ENCODE results near the gene CD58.
A peak's percentile ranks its signal among the peaks of the same experiment; 100 is the strongest.

The CD58 gene

DNA sequence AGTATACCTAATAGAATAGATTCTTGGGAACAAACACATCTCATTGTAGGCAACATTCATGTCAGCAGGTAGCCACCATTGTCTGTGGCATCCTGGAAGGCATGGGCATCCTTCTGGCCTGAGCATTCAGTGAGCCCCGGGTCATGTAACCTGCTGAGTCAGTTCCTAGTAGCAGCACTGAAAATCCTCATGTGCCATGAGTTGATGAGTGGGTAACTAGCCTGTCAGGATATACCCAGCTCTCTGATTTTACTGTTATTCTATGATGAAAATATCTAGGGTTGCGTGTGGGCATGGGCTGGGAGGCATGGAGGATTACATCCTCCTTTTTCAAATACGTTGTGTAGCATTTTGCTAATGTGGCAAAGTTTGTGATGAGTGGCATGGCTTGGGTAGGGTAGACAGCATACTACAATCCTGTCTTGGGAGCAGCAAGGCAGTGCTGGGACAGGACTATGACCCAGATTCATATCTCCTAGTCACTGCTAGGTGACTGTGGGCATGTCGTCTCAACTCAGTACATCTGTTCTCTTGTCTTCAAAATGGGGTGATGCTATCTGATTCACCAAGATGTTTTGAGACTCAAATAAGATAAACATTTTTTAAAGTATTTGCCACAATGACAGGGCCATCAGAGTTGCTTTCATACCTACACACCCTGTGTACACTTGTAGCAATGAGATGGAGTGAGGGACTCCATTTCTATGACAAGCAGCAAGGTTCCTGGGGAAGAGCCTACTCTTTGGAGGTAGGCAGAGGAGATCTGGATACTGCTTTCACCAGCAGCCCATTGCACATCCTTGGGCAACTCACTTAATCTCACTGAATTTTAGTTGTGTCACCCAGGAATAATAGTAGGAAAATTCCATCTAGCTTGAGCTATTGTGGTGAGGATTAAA lies 62.5 kb downstream of the CD58 start:
- no peak for DNase-seq

DNA sequence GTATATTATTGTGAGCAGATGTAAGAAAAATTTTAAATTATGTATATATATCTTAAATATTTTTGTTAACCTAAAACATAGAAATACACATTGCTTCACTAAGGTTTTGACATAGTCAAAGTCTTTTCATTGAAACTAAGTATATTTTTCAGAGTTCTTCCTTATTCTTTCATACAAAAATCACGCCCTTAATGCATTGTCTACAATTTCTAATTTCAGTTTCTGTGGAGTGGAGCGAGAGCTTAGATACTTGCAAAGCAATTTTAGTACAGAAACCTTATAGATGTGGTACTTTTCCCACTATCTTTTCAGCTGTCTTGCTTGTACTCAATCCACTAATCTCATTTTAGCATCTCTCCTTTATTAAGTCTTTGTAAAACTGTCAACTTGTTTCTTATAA lies 63.2 kb downstream of the CD58 start:
- no peak for DNase-seq

DNA sequence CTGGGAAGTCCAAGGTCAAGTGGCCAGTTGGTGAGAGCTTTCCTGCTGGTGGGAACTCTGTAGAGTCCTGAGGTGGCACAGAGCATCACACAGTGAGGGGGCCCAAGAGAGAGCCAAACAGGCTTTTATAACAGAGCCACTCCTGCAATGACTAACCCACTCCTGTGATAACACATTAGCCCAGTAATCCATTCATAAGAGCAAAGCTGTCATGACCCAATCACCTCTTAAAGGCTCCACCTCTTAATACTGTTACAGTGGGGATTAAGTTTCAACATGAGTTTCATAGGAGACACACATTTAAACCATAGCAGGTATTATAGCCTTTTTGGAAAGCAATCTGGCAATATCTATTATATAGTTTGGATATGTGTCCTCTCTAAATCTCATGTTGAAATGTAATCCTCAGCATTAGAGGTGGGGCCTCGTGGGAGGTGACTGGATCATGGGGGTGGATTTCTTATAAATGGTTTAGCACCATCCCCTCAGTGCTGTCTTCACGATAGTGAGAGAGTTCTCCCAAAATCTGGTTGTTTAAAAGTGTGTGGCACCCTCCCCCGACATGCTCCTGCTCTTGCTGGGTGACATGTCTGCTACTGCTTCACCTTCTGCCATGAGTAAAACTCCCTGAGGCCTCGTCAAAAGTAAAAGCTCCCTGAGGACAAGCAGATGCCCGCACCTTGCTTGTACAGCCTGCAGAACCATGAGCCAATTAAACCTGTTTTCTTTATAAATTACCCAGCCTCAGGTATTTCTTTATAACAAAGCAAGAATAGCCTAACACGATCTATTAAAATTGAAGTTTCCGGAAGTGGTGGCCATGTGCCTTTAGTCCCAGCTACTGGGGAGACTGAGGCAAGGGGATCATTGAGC lies 64.5 kb downstream of the CD58 start:
- DNase-seq = no peak

DNA sequence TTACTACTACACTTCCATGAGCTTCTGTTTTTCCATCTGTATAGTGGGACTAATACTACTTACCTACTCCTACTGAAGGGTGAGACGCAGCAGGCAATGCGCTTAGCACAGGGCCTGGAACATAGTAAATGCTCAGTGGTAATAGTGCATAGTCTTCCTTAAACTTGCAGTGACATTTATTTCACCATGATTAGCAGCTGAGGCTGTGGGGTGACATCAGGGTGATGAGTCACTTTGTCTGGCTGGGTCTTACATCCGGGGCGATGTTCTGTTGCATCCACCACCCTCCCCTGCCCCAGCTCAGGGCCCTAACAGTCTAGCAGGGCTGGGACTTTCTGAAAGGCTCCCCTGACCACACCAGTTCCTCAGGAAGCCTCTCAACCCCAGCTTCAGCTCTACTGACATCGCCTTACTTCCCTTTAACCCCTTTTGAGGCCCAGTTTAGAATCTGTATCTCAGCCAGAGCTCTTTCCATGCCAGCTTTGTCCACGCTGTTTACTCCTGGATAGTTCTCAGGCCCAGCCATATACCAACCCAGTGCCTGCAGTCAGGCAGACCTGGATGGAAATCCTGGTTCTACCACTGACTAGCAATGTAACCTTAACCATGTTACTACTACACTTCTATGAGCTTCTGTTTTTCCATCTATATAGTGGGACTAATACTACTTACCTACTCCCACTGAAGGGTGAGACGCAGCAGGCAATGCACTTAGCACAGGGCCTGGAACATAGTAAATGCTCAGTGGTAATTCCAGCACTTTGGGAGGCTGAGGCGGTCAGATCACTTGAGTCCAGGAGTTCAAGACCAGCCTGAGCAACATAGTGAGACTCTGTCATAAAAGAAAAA lies 66.3 kb downstream of the CD58 start:
- DNase-seq = no peak

DNA sequence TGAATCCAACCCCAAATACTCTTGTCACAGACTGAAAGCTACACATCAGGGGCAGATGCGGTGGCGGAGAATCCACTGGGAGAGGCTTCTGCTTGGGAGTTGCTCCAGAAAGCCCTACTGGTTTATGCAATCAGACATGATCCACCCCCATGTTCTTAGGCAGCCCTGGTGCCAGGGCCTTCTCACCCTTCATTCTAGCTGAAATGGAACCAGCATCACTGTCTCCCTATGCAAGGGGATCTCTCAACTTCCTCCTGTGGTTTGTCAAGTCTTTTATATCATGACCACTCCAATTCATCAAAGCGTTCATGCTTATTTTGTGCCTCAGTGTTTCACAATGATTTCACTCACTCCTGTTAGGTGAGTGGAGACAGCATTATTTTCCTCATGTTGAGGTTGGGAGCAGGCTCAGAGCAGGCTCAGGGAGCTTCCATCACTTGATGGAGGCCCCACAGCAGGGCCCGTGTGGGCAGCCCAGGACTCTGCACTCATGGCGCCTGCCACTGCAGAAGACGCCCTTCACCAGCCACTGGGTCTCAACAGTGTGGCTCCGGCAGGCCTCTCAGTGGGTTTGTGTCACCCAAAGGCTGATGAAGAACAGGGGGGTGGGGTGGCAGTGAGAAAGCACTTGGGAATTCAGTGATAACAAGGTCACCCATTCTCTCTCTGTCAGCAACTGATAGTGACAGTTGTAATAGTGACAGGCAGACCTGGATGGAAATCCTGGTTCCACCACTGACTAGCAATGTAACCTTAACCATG lies 67.1 kb downstream of the CD58 start:
- no peak for DNase-seq

DNA sequence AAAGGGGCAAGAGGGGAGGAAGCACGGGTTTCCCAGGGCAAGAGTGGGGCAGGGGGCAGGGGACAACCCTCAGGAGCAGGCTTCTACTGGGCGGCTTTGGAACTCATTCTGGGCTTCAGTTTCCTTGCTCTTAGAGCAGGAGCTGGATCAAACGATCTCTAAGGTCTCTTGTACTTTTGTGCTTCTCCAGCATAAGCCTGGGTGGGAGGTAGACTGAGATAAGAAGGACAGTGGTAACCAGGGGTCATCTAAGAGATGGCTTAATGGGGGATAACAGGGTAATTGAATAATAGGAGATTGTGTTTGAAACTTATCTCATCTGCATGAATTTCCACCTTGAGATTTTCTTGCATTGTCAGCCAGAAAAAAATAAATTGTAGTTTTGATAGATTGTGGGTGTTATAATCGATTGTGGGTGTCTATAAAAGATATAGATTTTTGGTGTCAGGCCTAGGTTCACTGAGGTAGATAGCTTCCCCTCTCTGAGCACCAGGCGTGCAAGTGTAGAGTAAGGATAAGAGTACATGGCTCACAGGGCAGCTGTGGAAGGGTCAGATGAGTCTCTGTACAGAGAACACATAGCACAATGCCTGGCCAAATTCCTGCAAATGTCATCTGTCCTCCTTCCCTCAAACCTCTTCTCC lies 68.0 kb downstream of the CD58 start:
- no peak for DNase-seq

DNA sequence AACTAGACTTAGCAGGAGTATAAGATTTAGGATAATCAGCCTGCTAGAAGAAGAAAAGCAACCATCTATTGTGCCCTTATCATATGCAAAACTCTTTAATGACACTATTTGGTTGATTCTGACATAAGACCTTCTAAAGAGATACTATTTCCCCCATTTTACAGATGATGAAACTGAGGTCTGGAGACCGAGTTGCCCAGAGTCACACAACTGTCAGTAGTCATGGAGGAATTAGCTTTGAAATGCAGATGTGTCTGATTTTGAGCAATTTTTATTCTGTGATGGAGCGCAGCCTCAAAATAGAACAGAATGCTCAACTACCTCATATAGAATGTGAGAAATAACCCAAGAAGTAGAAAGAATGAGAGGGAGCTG lies 69.0 kb downstream of the CD58 start:
- no peak for DNase-seq

DNA sequence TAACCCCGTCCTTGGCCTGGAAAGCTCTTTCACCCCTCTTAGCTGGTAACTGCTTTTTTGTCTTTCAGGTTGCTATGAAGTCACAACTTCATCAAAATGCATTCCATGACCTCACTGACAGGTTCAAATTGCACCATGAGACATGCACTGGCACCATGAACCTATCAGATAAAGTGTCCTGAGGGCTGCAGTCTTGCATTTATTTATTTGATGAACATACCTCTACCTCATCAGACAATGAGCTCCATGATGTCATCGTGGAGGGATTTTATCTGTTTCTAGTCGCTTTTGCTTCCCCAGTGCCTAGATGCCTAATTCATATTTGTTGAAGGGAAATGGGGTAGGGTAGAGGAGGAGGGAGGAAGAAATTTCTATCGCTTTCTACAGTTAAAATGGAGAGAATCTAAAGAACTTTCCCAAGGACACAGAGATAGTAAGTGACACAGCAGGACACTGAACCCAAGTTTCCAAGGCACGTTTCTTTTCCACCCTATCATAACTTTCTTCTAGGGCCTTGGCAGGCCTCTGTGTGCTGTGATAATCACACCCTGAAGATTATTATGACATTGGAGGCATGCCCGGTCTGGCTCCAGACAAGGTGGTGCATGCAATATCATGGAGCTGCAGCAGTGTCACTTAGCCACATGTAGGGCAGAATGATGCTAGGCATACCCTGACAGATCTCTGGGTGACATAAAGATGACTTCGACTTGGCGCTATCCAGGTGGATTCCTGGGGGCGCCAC lies 69.5 kb downstream of the CD58 start:
- DNase-seq = no peak

DNA sequence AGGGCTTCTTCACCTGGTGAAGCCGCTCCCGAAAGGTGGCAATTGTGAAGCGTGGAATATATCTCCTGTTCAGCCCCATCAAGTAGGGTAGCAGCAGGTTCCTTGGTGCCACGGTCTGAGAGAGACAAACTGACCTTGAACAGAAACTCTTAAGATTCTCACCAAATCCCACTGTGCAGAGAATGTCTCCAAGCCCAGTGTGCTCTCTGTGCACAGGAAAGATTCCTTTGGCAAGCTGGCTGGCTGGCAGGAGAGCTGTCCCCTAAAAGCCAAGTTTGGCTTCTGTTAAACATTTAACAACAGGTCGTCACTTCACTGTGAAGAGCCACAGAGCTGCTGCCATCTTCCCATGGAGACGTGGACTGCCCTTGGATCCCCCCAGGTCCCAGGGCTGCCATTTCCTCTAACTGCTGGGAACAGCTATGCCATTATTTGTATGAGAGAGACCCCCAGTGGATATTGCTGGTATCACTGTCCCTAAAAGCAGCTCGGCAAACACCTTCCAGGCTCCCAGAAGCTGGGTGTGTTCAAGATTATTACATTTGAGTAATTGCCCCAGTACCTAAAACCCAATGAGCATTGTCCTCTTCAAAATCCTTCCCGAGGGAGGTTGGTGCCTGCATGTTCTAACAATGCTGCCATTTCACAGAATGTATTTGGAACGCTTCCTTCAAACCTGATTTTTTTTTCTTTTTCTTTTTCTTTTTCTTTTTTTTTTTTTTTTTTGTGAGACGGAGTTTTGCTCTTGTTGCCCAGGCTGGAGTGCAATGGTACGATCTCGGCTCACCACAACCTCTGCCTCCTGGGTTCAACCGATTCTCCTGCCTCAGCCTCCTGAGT lies 71.8 kb downstream of the CD58 start:
- DNase-seq = peak; percentile 91

DNA sequence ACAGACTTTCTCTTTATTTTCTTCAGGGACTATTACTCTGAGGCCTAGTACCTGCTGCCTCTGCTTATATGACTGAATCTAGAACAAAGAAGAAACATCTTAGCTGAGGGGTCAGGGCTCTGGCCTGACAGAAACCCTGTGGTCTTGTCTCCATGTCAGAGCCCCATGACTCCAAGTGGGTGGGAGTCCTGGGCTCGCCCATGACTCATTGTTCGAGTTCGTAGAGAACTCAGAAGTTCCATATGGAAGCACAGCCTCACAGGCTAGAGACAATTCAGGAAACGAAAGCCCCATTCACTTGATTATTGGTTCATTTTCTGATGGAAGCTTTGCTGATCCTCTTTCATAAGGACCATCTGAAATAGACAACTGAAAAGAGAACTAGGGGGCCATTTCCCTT lies 73.2 kb downstream of the CD58 start:
- no peak for DNase-seq

DNA sequence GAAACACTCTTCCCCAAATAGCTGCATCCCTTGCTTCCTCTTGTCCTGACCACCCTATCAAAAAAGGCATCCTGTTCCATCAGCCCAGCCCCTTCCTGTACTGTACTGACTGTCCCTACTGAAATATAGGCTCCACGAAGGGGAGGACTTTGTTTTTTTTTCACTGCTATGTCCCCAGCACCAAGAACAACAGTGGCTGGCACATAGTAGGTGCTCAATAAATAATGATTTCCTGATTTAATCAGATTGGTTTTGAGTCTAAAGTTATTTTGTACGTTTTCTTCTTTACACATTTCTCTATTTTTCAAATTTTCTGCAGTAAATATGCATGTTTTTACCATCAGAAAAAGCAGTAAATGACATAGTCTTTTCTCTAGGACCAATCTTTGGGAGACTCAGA lies 73.9 kb downstream of the CD58 start:
- DNase-seq = no peak

DNA sequence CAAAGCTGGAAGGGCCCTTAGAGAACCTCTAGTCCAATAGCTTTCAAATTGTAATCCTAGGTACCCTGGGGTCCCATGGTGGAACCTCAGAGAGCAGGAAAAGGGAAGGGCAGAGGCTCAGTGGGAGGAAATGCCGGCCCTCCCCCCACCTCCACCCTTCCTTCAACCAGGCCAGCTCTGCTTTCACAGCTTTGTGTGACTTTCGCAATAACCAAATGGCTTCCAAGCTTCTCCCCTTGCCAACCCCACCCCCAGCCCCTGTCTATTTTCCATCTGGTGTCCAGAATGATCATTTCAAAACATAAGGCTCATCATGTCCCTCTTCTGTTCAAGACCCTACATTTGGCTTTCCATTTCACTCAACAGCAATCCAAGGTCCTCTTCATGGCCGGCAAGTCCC lies 74.4 kb downstream of the CD58 start:
- no peak for DNase-seq

DNA sequence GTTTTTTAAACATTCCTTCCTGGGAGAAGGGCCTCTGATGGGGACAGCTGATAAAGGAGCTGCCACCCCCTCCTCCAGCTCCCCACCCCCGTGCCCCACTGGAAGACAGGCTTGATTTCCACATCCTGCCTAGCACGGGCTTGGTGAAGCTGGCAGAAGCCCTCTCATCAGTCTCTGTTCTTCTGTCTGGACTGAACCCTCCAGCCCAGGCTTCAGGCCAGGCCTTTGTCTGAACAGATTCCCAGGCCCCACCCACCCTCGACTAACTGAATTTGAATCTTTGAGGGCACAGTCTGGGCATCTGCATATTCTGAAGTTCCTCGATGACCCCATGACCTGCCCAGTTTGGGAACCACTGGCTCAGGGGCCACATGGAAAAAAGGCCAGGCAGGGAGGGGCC lies 75.3 kb downstream of the CD58 start:
- DNase-seq = no peak

DNA sequence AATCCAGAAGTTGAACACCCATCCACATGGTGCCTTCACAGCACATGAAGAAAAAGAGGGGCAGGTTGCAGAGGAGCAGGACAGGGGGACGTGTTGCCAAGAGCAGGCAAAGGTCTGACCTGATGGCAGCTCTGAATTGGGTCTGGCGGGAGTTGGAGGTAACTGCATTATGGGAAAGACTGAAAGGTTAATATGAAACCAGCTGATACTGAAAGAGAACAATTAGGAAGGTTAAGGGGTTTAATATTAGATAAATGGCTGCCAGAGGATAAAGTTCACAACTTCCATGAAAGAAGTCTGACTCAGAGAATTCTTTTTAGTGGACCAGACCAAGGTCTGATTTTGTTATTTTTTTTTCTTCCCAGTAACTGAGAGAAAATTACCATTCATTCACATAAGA lies 76.1 kb downstream of the CD58 start:
- no peak for DNase-seq

DNA sequence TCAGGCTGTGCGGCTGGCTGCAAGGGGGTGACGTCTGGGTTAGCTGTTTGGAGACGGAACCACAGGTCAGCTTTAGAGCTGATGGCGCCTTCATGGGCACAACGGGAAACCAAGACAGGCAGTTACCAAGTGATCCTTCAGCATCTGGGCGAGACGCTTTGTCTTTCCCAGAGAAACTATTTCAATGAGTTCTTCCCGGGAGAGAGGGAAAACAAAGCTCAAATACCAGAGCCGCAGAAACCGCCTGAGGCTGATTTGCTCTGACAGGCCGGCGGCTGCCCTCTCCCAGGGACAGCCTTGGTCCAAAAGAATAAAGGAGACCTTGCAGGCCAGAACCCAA lies 76.5 kb downstream of the CD58 start:
- peak; percentile 90 for DNase-seq

DNA sequence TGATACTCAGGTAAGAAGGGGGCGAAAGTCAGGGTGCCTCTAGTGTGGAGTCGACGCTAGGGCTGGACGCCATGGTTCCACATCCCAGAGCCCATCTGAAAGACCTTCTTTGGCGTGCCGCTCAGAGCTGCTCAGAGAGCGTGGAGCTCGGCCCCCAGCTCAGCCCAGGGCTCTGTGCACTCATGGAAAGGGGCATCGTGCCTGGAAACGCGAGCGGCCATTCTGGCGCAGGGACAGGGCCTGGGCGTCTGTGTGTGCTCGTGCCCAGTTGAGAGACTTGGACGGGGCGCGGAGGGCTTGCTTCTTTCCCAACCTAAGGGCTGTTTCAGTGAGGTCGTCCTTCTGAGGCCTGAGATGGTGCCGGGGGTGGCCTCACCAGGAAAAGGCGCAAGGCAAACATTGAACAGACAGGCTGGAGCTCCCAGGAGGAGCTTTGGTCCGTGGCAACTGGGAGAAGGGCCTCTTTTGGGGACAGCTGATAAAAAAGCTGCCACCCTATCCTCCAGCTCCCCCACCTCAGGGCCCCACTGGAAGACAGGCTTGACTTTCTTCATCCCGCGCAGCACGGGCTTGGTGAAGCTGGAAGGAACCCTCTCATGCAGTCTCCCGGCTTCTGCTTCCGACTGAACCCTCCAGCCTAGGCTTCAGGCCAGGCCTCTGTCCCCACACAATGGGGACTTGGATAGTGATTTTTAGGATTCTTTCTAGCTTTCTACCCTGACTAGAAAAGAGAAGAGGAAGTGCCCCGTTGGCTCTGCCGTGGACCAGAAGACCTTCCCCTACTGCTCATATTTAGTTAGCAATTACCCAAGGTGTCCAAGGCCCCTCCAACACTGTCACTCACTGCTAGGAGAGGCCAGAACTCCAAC lies 77.1 kb downstream of the CD58 start:
- DNase-seq = no peak

DNA sequence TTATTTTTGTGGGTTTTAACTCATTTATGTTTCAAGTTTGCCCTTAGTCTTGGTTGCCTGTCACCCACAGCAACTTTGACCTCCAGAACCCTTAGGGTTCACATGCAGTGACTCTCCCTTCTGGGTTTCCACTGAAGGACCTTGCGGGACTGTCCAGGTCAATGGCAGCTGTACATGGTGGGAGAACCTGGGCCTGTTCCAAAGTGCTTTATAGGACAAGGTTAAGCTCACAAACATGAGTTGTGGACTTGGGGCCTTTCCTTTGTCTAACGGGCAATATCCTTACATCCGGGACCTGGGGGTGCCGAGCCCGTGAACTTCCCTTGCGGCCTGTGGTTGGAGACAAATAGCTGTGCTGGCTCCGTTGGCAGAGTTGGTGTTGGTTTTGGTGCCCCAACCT lies 77.8 kb downstream of the CD58 start:
- no peak for DNase-seq

DNA sequence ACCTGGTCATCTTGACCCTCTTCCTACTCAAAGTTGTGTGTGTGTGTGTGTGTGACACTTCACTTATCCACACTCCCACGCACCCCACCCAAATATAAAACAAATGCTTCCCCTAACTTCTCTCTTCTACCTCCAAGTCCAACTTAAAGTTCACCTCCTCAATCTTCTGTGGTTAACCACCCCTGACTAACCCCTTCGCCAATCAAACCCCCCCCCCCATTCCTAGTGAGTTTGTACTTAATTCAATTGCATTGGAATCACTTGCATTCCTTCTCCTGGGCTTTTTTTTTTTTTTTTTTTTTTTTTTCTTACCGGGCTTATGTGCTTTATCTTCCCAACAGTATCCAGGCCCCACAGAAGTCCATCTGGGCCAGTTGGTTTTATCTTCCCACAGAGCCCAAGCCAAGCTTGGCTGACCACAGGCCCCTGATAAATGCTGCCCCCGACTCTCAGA lies 78.4 kb downstream of the CD58 start:
- DNase-seq = no peak

DNA sequence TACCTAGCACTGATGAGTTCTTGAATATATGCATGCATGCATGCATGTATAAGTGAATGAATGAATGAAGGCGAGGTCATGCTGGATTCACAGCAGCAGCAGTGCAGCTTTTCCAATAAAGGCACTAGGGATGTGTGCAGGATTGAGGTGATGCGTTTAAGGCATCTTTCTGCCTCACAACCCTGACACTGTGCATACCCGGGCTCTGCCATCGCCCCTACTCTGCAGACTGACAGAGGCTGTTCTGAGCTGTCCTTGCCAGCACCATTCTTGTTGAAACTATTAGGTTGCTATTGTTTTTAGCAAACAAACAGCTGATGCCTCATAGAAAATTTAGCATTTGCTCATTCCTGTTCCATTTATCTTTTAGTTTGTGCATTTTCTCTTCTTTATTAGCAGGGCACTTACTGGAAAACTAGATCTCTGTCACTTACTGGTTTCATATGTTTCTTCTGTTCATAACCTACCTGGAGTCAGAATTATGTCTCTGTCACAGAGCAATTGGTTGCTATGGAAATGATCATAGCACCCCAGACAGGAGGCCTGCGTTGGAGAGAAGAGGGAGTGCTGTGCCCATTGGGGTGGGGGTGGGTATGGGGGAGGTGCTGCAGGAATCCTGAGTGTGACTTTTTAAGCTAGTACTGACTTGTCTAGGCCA lies 79.0 kb downstream of the CD58 start:
- no peak for DNase-seq

All from eye (tissue), 1 donor.